HPDE6-E6E7 (cell line): Measurements from ENCODE around the gene ZNF519.
"Not testable (repeated sequence)": the region's sequence is repeated elsewhere in the genome, so short reads cannot be mapped to it uniquely, and the experiment has no call there.

Experiments used
- DNase-seq: peaks from one replicate; pipeline ENCODE4 v3.0.0; 2011; ENCODE audit warnings: missing footprints; ENCODE audit errors: extremely low spot score

Gene ZNF519

DNA sequence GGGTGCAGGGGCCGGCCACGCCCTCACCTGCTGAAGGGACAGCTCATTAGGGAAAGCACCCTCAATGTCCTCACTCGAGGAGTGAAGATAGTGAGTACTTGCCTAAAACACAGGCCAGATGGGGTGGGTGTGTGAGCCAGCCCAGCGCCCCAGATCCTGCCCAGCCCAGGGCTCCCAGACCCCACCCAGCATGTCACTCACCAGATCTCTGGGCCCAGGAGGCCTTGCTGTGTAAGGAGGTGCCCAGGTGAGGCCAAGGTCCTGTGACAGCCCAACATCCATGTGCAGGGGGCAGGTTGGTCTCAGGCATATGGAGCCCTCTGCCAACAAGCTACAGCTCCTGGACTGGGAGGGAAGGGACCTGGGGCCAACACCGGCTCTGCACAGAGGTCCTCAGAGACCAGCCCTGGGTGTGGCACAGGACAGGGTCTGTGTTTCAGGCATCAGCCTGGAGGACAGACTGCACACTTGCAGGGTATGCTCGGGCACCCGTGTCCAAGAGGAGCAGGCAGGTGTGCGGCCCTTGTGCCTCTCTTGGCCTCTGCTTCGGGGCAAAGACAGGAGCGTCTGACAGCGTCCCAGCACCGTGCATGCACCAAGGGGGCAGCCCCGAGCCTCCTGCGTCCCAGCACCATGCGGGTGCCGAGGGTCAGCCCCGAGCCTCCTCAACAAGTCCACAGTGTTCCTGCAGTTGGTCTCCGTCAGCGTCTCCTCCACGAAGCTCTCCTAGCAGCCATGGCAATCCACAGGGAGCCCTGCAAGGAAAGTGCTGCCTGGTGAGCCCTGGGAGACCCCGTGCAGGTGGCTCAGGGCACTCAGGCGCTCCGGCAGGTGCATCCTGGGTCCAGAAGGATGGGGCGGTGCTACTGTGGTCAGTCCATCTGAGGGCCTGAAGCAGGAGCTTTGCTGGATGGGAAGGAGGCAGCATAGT is 16.0 kb upstream of the ZNF519 start:
- not testable (repeated sequence) for DNase-seq

DNA sequence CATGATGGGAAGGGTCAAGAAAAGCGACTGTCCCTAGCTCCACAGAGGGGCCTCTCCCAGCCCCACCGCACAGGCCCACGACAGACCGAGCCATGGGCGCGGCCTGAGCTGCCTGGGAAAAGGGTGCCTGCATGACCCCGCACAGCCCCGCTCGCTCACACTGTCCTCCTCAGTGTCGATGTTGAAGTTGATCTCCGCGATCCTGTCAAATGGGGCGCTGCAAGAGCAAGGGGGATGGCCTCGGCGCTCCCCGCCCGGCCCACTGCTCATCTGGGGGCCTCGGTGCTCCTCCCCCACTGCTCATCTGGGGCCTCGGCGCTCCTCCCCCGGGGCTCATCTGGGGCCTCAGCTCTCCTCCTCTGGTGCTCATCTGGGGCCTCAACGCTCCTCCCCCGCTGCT is 14.5 kb upstream of the ZNF519 start:
- not testable (repeated sequence) for DNase-seq

DNA sequence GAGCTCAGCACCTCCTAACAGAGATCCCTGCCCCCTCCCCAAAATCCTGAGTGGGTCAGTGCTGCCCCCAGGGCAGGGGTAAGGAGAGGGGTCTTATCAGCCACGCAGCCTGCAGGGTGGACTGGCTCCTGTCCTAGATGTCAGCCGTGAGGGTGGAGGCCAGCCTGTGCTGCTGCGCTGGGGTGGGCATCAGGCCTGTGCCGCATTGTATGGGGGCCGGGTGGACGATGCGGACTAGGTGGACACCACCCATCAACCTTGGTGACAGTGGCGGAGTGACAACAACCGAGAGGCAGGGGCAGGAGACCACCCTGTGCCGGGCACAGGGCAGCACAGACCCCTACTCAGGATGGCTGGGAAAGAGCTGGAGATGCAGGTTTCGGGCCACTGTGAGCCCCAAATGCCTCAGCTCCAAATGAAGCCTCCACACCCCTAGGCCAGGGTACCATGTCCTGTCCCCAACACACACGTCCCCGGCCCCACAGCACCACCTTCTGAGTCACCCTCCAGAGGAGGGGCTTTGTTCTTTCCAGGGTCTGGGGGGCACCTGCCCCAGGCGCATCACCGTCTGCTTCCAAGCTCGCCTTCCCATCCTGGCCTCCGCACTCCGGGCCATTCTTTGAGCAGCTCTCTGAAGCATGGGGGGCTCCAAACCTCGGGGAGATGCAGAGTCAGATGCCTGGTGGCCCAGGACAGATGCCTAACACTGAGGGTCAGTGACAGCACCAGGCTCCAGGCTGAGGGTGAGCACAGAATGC is 13.5 kb upstream of the ZNF519 start:
- not testable (repeated sequence) for DNase-seq

DNA sequence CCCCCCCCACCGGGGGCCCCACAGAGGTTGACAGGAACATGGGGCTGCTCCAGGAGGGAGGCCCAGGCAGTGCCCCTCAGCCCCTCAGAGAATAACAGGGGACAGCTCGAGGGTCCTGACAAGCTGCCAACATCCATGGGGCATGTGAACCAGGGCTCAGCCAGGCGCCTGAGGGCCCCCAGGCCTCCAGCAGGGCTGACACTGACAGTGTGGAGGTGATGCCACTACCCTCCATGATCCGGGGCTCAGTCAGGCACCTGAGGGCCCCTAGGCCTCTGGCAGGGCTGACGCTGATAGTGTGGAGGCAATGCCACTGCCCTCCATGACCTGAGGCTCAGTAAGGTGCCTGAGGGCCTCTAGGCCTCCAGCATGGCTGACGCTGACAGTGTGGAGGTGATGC is 12.8 kb upstream of the ZNF519 start:
- DNase-seq: not testable (repeated sequence)

DNA sequence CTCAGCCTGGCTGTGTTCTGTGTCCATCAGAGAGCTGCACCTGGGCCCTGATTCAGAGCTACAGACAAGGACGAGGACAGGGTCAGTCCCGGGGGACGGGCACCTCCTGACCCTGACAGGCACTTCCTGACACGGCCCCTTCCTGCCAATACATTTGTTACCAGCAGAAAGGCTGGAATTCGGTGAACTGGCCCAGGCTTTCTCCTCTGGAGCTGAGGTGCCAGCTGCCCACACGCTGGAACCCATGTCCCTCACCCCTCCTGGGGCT is 12.3 kb upstream of the ZNF519 start:
- DNase-seq: no peak

DNA sequence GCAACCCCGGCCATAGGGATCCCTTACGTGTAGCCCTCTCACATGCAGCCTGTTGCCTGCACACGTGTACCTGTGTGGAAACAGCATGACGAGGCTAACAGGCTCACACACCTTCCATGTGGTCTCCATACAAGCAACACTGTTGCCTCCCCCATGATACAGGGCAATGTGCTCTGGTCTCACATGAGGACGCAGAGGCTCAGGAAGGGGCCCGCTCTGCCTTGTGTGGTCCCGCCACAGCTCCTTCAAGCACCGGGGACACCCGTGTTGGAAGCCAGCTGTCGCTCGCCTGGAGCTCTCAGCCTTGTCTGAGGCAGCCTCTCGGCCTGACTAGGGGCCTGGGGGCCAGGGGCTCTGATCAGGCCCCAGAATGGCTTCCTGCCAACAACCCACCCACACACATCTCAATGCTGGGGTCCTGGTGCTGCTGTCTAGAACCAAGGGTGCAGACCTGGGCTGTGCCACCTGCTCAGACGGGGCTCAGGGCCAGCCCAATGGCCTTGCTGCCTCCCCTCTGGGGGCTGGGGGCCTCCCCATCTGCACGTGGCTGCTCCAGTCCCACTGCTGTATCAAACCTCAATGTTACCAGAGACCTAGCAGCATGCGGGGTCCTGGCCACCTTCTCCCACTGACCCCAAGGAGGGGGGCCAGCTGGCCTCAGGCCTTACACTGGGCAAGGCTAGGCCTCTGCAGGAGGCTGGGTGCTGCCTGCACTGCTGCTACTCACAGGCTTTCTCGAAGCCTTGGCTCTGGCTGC is 11.8 kb upstream of the ZNF519 start:
- not testable (repeated sequence) for DNase-seq

DNA sequence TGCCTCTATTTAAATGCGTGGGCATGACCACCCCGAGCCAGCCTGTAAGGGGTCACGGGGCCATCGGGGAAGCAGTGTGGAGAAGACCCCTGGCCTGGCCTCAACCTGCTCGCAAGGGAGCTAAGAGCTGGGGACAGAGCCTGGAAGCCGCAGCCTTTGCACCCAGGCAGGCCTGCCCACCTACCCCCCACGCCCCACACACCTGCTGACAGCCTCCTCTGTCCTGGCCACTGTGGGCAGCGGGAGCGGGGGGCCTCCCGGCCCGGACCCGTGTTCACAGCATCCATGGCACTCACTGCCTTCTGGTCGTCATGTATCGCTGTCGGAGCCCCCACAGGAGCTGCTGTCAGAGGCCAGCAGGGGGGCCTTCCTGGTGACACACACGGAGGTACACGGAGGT is 11.2 kb upstream of the ZNF519 start:
- DNase-seq: not testable (repeated sequence)

DNA sequence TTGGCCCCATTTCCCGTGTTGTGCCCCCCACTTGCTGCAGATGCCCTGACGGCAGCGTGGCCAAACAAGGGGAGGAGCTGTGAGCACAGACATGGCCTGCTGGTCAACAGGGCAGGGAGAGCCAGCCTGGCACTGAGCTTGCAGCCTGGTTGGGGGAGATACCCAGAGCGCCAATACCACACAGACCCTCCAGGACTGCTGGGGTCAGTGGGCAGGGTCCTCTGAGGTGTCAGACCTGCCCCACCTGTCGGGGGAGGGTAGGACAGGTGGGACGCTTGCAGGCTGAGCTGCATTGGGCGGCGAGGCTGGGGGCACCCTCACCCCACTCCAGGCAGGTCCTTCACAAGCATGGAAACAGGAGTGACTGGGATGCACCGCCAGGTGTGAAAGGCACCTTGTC is 9.9 kb upstream of the ZNF519 start:
- not testable (repeated sequence) for DNase-seq

DNA sequence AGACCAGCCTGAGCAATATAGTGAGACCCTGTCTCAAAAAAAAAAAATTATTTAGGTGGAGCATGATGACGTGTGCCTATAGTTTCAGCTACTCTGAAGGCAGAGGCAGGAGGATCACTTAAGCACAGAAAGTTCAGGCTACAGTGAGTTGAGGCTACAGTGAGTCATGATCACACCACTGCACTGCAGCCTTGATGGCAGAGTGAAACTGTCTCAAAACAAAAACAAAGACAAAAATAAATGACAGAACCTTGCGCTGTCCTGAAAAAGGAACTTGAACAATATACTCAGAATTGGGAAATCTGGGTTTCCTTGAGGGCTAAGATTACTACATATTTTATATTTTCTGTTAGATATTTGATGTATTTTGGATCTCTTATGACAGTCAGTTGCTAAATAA is 7.3 kb upstream of the ZNF519 start:
- DNase-seq: not testable (repeated sequence)

DNA sequence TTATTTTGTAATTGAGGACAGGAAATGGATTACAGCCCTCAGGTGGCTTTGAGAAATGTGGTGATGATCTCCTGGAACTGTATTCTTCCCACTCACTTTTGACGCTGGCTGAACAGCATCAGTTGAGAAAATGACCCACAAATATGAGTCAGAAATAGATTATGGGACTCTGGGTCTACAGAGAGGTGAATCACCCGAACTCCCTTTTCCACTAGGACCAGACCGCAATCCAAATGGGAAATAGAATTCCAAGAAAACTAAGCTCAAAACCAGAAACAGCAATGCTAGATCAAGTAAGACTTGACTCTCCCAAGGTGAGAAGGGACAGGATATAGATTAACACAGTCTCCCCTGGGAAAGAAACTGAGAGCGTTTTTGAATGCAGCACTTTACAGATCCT is 5.7 kb upstream of the ZNF519 start:
- not testable (repeated sequence) for DNase-seq

DNA sequence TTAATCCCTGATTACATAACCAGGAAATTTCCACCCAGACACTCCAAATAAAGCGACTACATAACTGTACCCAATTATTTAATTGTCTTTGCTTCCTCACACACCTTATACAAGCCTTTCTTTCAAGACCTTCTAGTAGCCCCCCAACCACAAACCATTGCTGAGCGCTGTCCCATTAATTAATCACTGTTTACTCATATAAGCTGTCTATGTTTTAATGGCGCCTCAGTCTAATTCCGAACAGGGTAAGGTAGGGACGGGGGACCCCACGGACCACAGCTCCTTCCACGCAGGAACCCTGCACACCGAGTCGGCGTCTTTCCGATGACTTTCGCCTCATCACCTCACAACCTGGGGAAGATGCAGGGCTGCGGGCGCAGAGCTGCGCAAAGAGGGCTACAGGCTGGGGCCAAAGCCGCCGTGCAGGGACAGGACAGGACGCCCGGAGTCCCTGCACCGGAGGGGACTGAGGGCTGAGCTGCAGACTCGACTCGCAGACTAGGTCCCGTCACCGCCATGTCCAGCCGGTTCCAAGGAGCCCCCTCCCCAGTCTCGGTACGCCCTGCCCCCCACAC is 452 bp downstream of the ZNF519 start:
- not testable (repeated sequence) for DNase-seq

DNA sequence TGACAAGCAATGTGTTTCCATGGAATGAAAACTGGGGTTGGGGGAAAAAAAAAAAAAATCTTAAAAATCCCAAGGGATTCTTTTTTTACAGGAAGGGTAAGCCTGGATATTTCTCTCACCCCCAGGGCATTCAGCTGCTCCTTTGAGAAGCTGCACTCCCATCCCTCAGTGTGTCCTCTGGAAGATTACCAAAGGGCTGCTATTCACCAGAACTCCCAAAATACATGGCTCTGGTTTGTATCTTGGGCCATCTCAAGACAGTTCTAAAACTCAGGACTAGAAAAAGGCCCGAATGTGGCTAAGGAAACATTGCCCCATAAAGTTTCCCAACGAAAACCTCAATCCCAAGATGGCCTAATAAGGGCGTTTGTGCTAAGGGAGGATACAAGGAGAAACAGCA is 1.4 kb downstream of the ZNF519 start:
- not testable (repeated sequence) for DNase-seq

DNA sequence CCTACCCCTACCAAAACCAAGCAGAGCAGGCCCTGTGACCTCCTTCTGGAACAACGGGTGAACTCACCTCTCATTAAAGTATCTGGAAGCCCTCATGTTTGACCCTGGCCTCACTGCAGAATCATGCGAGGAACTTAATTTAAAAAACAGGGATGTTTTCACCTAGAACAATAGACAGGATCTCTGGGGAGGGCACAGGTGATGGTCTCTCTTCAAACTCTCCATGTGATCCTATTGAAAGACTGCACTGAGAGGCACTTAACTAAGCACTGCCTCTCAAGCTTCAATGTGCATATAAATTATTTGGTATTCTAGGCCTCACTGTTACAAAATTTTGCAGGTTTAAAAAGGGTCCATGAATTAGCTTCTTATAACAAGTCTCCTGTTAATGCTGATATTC is 7.5 kb downstream of the ZNF519 start:
- DNase-seq: no peak

DNA sequence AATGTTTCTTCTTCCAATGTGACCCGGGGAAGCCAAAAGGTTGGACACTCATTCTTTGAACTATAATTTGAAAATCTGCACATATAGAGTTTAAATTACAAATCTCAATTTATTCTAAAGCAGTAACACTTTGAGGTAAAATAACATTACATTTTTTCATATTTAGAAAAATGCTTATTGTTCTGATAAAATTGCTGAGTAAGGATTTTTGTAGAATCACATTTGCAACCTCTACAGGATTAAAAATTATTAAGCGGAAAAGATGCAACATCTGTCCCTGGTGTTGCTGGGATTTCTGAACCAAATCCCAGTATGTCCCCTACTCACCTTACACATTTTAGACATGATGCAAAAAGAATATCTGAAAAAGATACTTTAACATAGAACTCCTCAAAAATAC is 10.1 kb downstream of the ZNF519 start:
- DNase-seq: no peak

DNA sequence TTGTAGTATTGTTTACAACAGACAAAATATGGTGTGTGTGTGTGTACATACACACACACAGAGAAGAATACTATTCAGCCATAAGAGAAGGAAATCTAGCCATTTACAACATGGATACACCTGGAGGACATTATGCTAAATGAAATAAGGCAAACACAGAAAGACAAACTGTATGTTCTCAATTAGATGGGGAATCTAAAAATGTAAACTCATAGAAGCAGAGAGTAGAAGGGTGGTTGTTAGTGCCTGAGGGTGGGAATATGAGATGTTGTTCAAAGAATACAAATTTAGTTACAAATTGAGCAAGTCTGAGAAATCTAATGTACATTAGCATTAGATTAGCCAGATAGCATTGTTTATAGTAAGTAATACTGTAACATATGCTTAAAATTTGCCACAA is 11.3 kb downstream of the ZNF519 start:
- no peak for DNase-seq

DNA sequence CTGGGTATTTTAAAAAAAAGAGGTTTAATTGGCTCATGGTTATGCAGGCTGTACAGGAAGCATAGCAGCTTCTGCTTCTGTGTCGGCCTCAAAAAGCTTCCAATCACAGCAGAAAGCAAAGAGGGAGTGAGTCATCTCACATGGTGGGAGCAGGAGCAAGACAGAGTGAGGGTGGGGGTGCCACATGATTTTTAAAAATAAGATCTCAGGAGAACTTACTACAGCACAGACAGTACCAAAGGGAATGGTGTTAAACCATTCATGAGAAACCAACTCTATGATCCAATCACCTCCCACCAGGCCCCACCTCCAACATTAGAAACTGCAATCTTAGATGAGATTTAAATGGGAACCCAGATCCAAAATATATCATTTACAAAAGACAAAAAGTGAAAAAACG is 14.6 kb downstream of the ZNF519 start:
- DNase-seq: no peak

DNA sequence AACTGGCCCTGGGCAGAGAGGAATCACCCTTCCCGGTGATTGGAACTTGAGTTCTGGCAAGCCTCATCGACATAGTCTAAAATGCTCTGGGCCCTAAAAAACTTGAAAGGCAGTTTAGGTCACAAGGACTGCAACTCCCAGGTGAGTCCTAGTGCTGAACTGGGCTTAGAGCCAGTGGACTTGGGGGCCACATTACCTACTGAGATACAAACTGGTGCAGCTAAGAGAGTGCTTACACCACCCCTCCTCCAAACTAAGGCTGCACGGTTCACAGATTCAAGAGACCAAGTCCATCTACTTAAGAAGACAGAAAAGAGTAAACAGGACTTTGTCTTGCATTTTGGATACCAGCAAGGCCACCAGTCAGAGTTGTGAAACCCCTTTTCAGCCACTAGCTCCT is 25.3 kb downstream of the ZNF519 start:
- DNase-seq: no peak

DNA sequence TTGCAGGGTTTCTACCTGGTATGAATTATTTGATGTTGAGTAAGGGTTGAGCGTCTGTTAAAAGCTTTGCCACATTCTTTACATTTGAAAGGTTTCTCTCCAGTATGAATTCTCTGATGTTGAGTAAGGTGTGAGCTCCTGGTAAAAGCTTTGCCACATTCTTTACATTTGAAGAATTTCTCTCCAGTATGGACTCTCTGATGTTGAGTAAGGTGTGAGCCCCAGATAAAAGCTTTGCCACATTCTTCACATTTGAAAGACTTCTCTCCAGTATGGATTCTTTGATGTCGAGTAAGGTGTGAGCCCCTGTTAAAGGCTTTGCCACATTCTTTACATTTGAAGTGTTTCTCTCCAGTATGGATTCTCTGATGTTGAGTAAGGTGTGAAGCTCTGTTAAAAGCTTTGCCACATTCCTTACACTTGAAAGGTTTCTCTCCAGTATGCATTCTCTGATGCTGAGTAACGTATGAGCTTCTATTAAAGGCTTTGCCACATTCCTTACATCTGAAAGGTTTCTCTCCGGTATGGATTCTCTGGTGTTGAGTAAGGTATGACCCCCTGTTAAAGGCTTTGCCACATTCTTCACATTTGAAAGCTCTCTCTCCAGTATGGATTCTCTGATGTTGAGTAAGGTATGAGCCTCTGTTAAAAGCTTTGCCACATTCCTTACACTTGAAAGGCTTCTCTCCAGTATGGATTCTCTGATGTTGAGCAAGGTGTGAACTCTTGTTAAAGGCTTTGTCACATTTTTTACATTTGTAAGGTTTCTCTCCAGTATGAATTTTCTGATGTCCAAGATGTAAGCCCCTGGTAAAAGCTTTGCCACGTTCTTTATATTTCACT is 27.1 kb downstream of the ZNF519 start:
- DNase-seq: no peak

DNA sequence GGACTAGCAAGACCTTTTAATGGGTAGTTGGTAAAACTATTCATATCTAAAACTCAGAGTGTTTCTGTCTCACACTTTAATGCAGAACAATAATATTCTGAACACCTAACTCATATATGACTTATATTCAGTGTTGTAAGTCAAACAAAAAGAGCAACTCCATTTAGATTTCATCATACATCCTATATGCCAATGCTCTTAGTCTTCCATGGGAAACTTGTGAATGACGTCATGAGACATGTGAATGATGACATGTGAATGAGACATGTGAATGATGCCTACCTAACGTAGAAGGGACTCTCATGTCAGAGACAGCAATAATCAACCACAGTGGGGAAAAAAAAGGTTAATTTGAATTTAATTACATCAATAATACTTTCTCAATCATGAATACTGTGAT is 28.0 kb downstream of the ZNF519 start:
- DNase-seq: no peak

DNA sequence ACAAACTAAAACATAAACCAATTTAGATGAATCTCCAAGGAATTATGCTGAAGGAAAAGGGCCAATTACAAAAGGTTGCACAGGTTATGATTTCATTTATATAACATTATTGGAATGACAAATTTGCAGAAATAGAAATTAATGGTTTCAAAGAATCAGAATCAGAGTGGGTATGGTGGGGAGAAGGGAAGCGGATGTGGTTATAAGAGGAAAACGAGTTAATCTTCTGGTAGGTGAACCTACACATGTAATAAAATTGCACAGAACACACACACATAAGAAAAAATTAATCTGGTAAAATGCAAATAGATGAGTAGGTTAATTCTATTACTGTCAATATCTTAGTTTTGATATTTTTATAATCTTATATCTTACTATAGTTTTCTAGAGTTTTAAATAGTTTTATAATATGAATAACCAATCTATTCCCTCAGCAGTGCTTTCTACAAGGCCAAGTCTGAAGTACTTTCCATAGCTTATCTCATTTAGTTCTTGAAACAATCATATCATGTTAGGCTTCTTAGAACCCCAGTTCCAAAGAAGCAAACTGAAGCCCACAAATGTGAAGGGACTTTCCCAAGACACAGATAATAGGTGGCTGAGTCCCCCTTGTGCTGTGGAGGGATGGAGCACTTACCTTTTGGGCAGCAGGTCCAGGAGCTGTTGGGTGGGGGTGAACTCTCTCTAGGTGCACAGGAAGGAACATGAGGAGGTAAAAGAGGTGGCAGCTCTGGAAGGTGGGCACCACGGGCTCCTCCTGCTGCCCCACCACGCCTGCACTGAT is 31.5 kb downstream of the ZNF519 start:
- no peak for DNase-seq
